GM19324 (cell line): ENCODE data around the gene EPS8.

Experiments
- ATAC-seq: cut with Tn5 transposase; IDR thresholded peaks from one replicate; pipeline ENCODE4 v1.9.1; 2021; ENCODE audit warnings: mild to moderate bottlenecking, moderate library complexity; ENCODE audit not compliant: unreplicated experiment, low FRiP score

The EPS8 gene

DNA sequence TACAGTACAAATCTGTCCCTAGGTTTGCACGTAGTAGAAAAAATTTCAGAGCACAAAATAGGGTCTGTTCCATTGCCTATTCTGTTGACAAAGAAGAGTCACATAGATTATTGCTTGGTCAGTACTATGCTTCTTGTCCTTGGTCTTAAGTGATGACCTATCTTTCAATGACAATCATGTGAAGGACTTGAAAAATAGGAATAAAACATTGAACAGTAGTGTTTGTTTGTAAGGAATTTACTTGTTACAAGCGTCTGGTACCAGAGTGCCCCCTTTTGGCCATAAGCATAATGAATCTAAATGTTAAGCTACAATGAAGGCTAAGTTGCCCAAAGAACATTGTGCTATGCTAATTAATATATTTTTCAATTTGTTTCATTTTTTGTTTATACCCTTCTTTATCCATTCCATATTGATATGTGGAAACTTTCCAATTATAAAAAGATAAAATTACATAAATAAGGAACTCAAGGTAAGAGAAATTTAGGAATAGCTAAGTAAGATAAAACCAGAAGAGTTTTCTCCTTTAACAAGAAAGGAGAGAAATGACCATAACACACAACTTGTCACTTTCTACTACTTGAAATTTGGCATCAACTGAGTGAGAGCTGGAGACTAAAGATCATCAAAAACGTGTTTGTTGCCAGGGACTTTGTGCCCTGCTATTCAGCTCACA, 204.7 kb downstream of the EPS8 start:
- ATAC-seq, result no peak

DNA sequence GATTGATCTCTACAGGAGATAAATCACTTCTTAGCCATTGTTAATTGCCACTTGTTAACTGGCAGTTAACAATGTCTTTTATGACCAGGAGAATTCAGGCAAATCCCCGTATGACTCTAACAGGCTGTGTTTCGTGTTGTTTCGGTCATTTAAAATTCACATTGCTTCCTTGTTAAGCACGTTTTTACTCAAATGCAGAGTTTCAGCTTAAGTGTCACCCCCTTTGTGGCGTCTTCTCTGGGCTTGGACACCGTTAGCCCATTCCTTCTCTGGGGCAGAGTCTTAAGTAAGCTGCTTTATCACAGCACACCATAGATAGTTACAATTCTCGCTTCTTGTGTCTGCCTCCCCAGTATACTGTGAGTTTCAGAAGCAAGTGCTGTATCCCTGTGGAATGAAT, 205.4 kb downstream of the EPS8 start:
- ATAC-seq, result no peak

DNA sequence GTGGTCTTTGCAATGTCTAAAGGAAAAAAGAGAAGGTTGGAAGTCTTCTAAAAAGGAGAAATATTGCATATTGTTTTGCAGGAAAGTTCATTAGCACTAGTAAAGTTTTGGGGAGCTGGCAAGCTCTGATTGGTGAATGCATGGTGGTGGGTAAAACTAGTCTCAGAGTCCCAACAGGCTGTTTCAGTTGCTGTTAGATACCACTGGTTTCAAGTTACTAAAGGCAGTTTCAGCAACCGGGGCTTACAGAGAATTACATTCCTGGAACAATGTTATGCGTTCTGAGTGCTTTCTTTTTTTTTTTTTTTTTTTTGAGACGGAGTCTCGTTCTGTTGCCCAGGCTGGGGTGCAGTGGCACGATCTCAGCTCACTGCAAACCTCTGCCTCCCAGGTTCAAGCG, 208.2 kb downstream of the EPS8 start:
- no peak for ATAC-seq

DNA sequence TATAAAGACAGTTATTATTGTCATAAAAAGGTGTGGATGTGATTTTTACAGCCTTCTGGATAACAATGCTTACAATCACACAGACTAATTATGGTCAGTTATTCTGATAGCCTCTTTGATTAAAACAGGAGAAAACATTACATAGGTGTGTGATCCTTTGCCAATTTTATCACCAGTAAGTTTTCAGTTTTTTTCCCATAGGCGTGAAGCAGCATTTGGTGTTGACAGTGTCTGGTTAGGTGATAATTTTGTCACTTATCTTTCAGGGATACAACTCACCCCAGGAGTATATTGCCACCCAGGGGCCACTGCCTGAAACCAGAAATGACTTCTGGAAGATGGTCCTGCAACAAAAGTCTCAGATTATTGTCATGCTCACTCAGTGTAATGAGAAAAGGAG, 208.8 kb downstream of the EPS8 start:
- no peak for ATAC-seq

DNA sequence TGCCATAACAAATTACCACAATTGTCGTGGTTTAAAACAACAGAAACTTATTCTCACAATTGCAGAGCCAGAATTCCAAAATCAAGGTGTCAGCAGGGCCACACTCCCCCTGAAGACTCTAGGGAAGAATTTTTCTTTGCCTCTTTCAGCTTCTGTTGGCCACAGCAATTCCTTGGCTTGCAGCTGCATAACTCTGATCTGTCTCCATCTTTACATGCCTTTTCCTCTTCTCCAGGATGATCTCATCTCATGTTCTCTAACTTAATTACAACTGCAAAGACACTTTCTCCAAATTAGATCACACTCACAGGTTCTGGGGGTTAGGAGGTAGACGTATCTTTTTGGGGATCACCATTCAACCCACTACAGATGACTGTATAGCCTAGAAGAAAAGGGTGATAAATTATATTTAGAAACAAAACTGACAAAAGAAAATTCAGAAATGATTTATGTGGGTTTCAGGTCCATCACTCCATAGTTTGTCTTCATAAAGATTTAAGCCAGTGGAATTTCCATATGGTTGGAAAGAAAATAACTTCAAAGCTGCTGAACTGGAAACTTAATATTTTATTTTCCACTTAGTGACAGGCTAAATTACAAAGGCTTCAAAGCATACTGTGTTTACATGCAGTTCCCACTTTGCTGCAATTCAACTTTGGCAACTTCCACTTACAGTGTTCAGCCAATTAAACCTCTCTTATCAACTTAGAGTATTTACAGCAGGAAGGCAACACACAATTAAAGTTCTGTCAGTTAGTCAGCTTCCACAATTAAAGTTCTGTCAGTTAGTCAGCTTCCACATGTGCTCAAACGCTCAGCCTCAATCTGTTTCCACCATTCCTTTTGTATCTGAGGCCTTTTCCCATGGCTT, 213.3 kb downstream of the EPS8 start:
- no peak for ATAC-seq

DNA sequence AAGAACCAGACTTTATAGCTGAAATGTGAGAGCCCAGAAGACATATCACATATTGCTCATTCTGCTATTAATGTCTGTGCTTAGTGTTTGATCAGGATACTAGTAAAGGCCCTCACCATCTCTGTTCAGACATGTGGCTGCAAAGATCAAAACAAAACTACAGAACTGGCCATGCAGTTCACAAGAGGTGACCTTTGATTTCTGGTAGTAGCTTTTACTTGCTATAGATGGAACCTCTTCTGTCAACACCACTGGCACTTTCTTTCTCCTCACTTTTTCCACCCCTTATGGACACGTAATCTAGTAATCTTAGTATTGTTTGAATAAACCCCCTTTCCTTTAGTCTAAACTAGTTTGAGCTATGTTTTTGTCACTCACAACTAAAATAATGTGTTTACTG, 214.8 kb downstream of the EPS8 start:
- no peak for ATAC-seq
